GM06990 (cell line): Measurements from ENCODE around the gene PSG1.
"Not testable (repeated sequence)": the region's sequence is repeated elsewhere in the genome, so short reads cannot be mapped to it uniquely, and the experiment has no call there.

Experiments
- DNase-seq: peaks from one replicate; pipeline ENCODE4 v3.0.0-alpha.2; 2011; ENCODE audit not compliant: insufficient read length; ENCODE audit errors: extremely low read depth
- H3K27me3 ChIP-seq: replicated peaks from 2 replicates; pipeline ENCODE4 v1.6.0; 2011; ENCODE audit warnings: low read length; ENCODE audit not compliant: control insufficient read depth, insufficient read depth
- H3K36me3 ChIP-seq: 2 replicates; pipeline ENCODE4 v1.5.1; 2011; ENCODE audit warnings: low read length; ENCODE audit not compliant: control insufficient read depth, insufficient read depth
- H3K4me3 ChIP-seq: replicated peaks from 2 replicates; pipeline ENCODE4 v1.5.1; 2011; ENCODE audit warnings: low read depth, mild to moderate bottlenecking, control low read depth, low read length
- CTCF ChIP-seq: IDR thresholded peaks from 2 replicates; pipeline ENCODE4 v1.5.1; 2011; ENCODE audit warnings: low read length, control low read depth, mild to moderate bottlenecking, inconsistent platforms; ENCODE audit not compliant: insufficient read depth, poor library complexity, severe bottlenecking

The PSG1 gene

GRCh38 chr19:42919070-42919756 lies 39.7 kb upstream of the PSG1 start:
- H3K4me3 ChIP-seq, DNase-seq, H3K27me3 ChIP-seq, H3K36me3 ChIP-seq: not testable (repeated sequence)
- peak; percentile 53 for TF ChIP-seq CTCF

GRCh38 chr19:42918377-42919069 lies 39.0 kb upstream of the PSG1 start:
- not testable (repeated sequence) for DNase-seq, H3K36me3 ChIP-seq, H3K27me3 ChIP-seq, H3K4me3 ChIP-seq

DNA sequence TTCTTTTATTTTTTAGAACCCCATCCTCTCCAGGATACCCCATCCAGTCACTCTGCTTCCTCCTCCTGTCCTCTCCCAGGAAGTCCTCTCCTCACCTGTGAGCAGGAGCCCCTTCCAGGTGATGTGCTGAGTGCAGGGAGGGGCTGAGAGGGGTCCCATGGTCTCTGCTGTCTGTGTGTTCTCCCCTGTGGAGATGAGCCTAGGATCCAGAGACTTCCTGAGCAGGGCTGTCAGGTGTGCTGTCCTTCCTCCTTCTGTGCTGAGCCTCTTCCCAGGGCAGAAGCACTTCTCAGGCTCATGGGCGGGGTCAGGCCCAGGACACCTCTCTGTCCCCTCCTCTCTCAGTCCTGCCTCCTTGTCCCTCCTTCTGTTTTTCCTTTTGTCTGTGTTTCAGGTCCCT lies 38.1 kb upstream of the PSG1 start, which contains the start of gene PSG6:
PSG6 (minus strand) TSS at position 261 of the 400 bp plus-strand sequence; CDS start at position 159, 102 bp downstream.
- not testable (repeated sequence) for H3K4me3 ChIP-seq, H3K36me3 ChIP-seq, H3K27me3 ChIP-seq, DNase-seq

DNA sequence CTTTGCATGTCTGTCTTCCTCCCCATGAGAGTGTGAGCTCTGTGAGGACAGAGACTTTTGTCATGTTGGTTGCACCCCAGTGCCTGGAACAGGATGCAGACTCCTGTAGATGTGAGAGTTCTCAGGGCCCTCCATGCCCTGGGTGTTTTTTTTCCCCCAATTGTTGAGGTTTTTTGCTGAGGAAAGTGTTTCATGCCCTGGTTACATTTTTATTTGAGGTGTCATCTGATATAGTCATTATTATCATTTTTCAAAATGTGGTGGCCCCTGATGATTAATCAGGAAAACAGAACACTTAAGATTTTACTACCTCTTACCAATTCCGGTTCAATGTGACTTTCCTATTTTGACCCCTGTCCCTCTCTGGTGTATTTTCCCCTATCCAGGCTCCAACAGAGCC lies 37.4 kb upstream of the PSG1 start:
- not testable (repeated sequence) for H3K27me3 ChIP-seq, DNase-seq, H3K4me3 ChIP-seq, H3K36me3 ChIP-seq

DNA sequence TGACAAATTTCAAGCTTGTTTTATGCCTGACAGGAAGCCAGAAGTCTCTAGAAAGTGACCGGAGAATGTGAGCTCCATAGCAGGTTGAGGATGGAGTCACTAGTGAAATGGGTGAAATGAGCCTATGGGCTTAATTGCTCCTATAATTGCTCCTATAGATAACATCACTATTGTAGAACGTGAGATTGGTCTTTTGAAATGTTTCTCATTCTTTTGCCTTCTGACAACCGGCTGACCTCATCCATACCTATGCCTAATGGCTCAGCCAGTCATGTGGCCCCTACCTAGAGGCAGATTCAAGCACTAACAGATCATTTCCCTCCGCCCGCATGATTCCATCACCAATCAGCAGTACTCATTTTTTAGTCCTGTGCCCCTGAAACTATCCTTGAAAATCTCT lies 34.0 kb upstream of the PSG1 start:
- not testable (repeated sequence) for DNase-seq, H3K36me3 ChIP-seq, H3K27me3 ChIP-seq, H3K4me3 ChIP-seq

DNA sequence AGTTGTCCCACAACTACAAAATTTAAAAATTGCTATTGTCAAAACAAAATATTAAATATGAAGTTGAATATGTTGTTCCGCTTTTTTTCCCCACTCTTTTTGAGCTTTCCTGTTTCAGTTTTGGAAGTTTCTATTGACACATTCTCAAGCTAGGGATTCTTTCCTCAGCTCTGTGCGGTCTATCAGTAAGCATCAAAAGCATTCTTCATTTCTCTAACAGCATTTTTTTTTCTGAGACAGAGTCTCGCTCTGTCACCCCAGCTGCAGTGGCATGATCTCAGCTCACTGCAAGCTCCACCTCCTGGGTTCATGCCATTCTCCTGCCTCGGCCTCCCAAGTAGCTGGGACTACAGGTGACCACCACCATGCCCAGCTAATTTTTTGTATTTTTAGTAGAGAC lies 33.4 kb upstream of the PSG1 start:
- H3K4me3 ChIP-seq, DNase-seq, H3K36me3 ChIP-seq, H3K27me3 ChIP-seq: not testable (repeated sequence)

GRCh38 chr19:42911731-42912130 lies 32.2 kb upstream of the PSG1 start:
- not testable (repeated sequence) for DNase-seq, H3K27me3 ChIP-seq, H3K4me3 ChIP-seq, H3K36me3 ChIP-seq

DNA sequence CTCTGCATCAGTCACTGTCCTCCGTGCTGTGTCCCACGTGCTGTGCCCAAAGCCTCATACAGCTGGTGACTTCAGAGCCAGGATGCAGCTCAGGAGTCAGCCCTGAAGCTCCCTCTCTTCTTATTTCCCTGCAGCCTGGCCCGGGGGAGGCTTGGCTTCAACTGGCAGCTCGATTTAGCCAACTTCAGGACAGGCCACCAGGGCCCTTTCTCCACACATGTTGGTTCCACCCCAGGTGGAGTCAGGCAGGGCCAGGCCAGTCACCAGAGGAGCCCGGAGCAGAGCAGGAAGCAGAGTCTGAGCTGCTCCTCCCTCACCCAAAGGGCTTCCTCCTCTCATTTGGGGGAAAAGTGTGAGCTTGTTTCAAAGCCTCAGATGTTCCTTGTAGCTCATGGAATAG lies 26.6 kb upstream of the PSG1 start:
- not testable (repeated sequence) for H3K27me3 ChIP-seq, H3K36me3 ChIP-seq, H3K4me3 ChIP-seq, DNase-seq

- H3K4me3 ChIP-seq, DNase-seq, H3K27me3 ChIP-seq, H3K36me3 ChIP-seq: not testable (repeated sequence)
Observed at GRCh38 chr19:42900561-42900960, 21.0 kb upstream of the PSG1 start.

GRCh38 chr19:42899674-42900073 lies 20.2 kb upstream of the PSG1 start:
- DNase-seq, H3K36me3 ChIP-seq, H3K27me3 ChIP-seq, H3K4me3 ChIP-seq: not testable (repeated sequence)

DNA sequence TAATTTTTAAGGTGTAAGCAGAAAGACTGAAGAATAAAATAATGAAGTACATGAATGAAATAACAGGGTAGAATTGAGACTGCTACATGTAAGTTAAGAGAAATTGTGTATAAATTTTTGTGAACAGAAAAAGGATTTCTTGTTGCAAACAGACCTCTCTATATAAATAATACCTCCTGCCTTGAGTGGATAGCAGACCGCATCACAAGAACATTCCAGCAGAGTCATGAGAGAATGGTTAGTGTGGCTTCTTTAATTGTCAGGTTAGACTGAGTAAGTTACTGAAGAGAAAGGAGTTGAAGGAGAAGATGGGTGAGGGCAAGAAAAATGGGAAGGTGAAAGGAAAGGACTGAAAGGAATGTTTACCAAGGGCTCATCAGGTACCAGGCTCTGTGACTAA lies 19.6 kb upstream of the PSG1 start:
- H3K4me3 ChIP-seq, H3K36me3 ChIP-seq, DNase-seq, H3K27me3 ChIP-seq: not testable (repeated sequence)

DNA sequence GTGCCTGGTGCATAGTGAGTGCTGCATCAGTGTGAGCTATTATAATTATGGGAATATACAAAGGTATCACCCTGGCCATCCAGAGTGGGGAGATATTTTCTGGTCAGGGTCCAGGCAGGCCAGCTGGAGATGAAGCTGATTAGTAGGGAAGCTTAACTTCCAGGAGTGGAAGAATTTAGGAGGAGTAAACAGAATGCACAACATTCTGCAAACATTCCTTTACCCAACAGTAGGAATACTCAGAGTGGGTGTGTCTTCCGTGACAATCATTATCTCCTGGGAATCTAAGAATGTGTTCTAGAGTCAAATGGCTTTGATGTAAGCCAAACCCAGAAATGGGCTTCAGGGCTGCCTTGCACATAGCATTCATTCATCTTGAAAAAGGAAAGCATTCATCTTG lies 19.1 kb upstream of the PSG1 start:
- H3K27me3 ChIP-seq, DNase-seq, H3K36me3 ChIP-seq, H3K4me3 ChIP-seq: not testable (repeated sequence)

DNA sequence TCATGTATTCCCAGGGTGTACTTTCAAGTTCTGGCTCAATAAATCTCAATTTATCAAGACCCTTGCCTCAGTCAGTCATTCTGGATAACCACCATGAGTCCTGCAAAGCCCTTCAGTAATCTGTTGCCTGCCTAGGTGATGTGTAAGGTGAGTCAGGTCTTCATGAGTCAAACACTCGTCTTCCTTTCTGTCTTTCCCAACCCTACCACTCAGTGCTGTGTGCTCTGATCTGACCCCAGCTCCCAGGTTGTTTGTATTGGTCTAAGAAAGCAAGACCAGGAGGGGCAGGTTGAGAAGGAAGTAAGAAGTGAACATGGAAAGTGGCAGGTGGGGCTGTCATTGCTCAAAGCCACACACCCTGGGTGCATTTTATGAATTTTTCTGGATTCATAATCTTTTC lies 18.2 kb upstream of the PSG1 start:
- not testable (repeated sequence) for H3K36me3 ChIP-seq, H3K4me3 ChIP-seq, H3K27me3 ChIP-seq, DNase-seq

DNA sequence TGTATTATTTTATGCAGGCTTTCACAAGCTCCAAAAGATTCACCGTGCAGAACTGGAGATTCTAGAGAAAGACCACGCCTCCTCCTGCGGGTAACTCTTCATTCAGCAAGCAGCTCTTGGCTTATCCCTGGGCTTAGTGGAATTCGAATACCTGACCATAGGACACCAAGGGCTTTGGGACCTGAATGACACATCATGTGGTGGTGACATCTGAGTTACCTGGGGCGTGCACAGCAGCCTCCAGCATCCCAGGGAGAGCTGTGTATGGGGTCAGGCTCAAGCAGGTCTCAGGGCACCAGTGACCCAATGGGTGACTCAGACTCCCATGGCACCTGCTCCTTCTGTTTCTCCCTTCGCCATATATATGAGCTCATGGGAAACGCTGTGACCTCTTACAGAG lies 10.9 kb upstream of the PSG1 start:
- DNase-seq, H3K4me3 ChIP-seq, H3K27me3 ChIP-seq, H3K36me3 ChIP-seq: not testable (repeated sequence)
